CD14-positive monocyte (primary cell): ENCODE results near the gene NDUFS6. TPM values are rescaled to one million over a fixed set of nuclear protein-coding genes. Genes with fewer than 3 reads are reported as not detected.

Experiments
- DNase-seq, 3 donors: peaks; one replicate each; pipeline ENCODE4 v3.0.0-alpha.2; 2011 to 2022
- H2AFZ ChIP-seq: 2 replicates; pipeline ENCODE4 v1.6.0; 2012; ENCODE audit warnings: mild to moderate bottlenecking, low read depth, low read length, inconsistent platforms; ENCODE audit not compliant: insufficient read depth, poor library complexity, severe bottlenecking
- H3K27ac ChIP-seq, 2 donors: 1 replicate in 1 of 2; 2 replicates in 1 of 2; pipeline ENCODE4 v1.5.1; 2012 to 2013; ENCODE audit warnings: low read length in 2 of 2, control low read depth in 1 of 2, inconsistent platforms in 1 of 2, low read depth in 1 of 2, mild to moderate bottlenecking in 1 of 2
- H3K27me3 ChIP-seq, 2 donors: one replicate each; pipeline versions ENCODE4 v1.6.0 to v1.6.1; 2011 to 2013; ENCODE audit warnings: low read length in 2 of 2; ENCODE audit not compliant: control insufficient read depth in 2 of 2, insufficient read depth in 2 of 2
- H3K36me3 ChIP-seq, 2 donors: replicated peaks in 1 of 2; 1 replicate in 1 of 2; 2 replicates in 1 of 2; pipeline versions ENCODE4 v1.5.1 to v1.6.1; 2012 to 2013; ENCODE audit warnings: low read length in 2 of 2, control low read depth in 1 of 2, inconsistent platforms in 1 of 2, mild to moderate bottlenecking in 1 of 2; ENCODE audit not compliant: insufficient read depth in 2 of 2, control insufficient read depth in 1 of 2
- H3K4me1 ChIP-seq, 2 donors: 1 replicate in 1 of 2; 2 replicates in 1 of 2; pipeline versions ENCODE4 v1.5.1 to v1.6.1; 2012 to 2013; ENCODE audit warnings: low read length in 2 of 2, control low read depth in 1 of 2, inconsistent platforms in 1 of 2, mild to moderate bottlenecking in 1 of 2, moderate library complexity in 1 of 2; ENCODE audit not compliant: insufficient read depth in 2 of 2, control insufficient read depth in 1 of 2
- H3K4me2 ChIP-seq: replicated peaks from 2 replicates; pipeline ENCODE3; 2012; ENCODE audit warnings: low read length, moderate library complexity, mild to moderate bottlenecking; ENCODE audit not compliant: poor library complexity, severe bottlenecking; ENCODE audit errors: extremely low read depth
- H3K4me3 ChIP-seq, 3 experiments: fragments of 200-600 bp in 1 of 3; sonication (generic) in 1 of 3; replicated peaks in 1 of 3; 1 replicate in 2 of 3; 2 replicates in 1 of 3; pipeline ENCODE4 v1.5.1; 2011 to 2013; ENCODE audit warnings: low read length in 3 of 3, mild to moderate bottlenecking in 3 of 3, control low read depth in 2 of 3, low read depth in 2 of 3, inconsistent platforms in 1 of 3, moderate library complexity in 1 of 3
- H3K79me2 ChIP-seq: 2 replicates; pipeline ENCODE4 v1.6.0; 2012; ENCODE audit warnings: mild to moderate bottlenecking, control low read depth, inconsistent platforms, low read length, moderate library complexity; ENCODE audit not compliant: insufficient read depth
- H3K9ac ChIP-seq: 2 replicates; pipeline ENCODE4 v1.6.0; 2017; ENCODE audit warnings: low read length, mild to moderate bottlenecking; ENCODE audit not compliant: insufficient read depth, poor library complexity, severe bottlenecking
- H3K9me3 ChIP-seq, 2 donors: replicated peaks in 1 of 2; 1 replicate in 1 of 2; 2 replicates in 1 of 2; pipeline versions ENCODE4 v1.5.1 to v1.6.1; 2012 to 2013; ENCODE audit warnings: low read length in 2 of 2, control low read depth in 1 of 2; ENCODE audit not compliant: control insufficient read depth in 1 of 2, insufficient read depth in 1 of 2
- H4K20me1 ChIP-seq: 2 replicates; pipeline ENCODE4 v1.6.0; 2012; ENCODE audit warnings: mild to moderate bottlenecking, low read length, control low read depth, moderate library complexity; ENCODE audit not compliant: insufficient read depth
- H3K27ac Mint-ChIP-seq, 7 donors: one replicate each; pipeline ENCODE4 v1.8.0; 2020; ENCODE audit warnings: mild to moderate bottlenecking in 7 of 7, mixed read lengths in 7 of 7, moderate library complexity in 6 of 7, inconsistent platforms in 2 of 7
- H3K27me3 Mint-ChIP-seq, 3 donors: one replicate each; pipeline ENCODE4 v1.8.0; 2021 to 2022; ENCODE audit warnings: low read depth in 3 of 3, mild to moderate bottlenecking in 3 of 3, mixed read lengths in 3 of 3, moderate library complexity in 3 of 3, inconsistent platforms in 1 of 3
- H3K36me3 Mint-ChIP-seq, 2 donors: one replicate each; pipeline ENCODE4 v1.8.0; 2020; ENCODE audit warnings: mixed read lengths in 2 of 2, inconsistent platforms in 1 of 2, mild to moderate bottlenecking in 1 of 2
- H3K4me1 Mint-ChIP-seq: one replicate; pipeline ENCODE4 v1.8.0; 2020; ENCODE audit warnings: mild to moderate bottlenecking, mixed read lengths
- H3K4me3 Mint-ChIP-seq, 2 donors: one replicate each; pipeline ENCODE4 v1.8.0; 2020; ENCODE audit warnings: mild to moderate bottlenecking in 2 of 2, mixed read lengths in 2 of 2, moderate library complexity in 1 of 2
- H3K9me3 Mint-ChIP-seq, 7 donors: one replicate each; pipeline ENCODE4 v1.8.0; 2020 to 2022; ENCODE audit warnings: mixed read lengths in 7 of 7, mild to moderate bottlenecking in 6 of 7, moderate library complexity in 6 of 7, inconsistent platforms in 2 of 7
- CTCF ChIP-seq: fragments of 200-600 bp; IDR thresholded peaks from one replicate; pipeline ENCODE4 v1.8.0; 2022; ENCODE audit warnings: antibody characterized with exemption, mild to moderate bottlenecking
- WGBS: methylation state at CpG from one replicate; pipeline ENCODE4 v1.1.5; 2013; ENCODE audit warnings: missing lambda C conversion rate; ENCODE audit not compliant: insufficient coverage; 5-methylcytosine and 5-hydroxymethylcytosine counted together
- intact Hi-C, 2 donors: fragments of 100-400 bp; cut with micrococcal nuclease; formaldehyde crosslinking; loops; one replicate each; pipeline versions ENCODE4 v1.15.0 to v1.15.1; 2023
- polyA plus RNA-seq, 3 donors: library from polyadenylated mRNA; depleted of rRNA in 1 of 3; unstranded in 2 of 3; stranded (reverse) in 1 of 3; fragments of 300-500 nt in 2 of 3; fragments of >200 nt in 1 of 3; fragmentation: Illumina TruSeq in 2 of 3; gene quantifications; 1 replicate in 2 of 3; 2 replicates in 1 of 3; pipeline ENCODE4 v1.2.3, GENCODE V29; 2012 to 2021

NDUFS6 gene
- polyA plus RNA-seq, 3 donors, result 20.5 to 62.3 (median 62.2) TPM

GRCh38 chr5:1830571-1831228, 29.5 kb downstream of the NDUFS6 start:
- Mint-ChIP-seq H3K4me1 (no peaks in the 10 kb centered on the region), H3K27ac (no peak overlapping the region)

GRCh38 chr5:1831257-1831656, 30.1 kb downstream of the NDUFS6 start:
- peaks cover 0 to 2% (median 0%) of the 10 kb centered on the region in 7 donors for H3K9me3 Mint-ChIP-seq
- H4K20me1 ChIP-seq, result no peaks in the 10 kb centered on the region
- no peak overlapping the region for H3K27ac Mint-ChIP-seq
- 91% methylated on average over 8 of the region's 11 CpGs for WGBS
- H3K27me3 Mint-ChIP-seq, result peaks cover 10 to 29% (median 16%) of the 10 kb centered on the region in 3 donors
- TF ChIP-seq CTCF, result no peak
- no peak overlapping the region for H3K9ac ChIP-seq
- no peaks in the 10 kb centered on the region for H3K79me2 ChIP-seq
- peaks cover under 1 to 1% of the 10 kb centered on the region in 2 donors for H3K36me3 Mint-ChIP-seq
- H3K4me1 ChIP-seq, result no peaks in the 10 kb centered on the region
- no peaks in the 10 kb centered on the region for H3K9me3 ChIP-seq
- H3K27ac ChIP-seq, result no peak overlapping the region
- H3K4me2 ChIP-seq, result no peak overlapping the region
- H3K27me3 ChIP-seq, result no peaks in the 10 kb centered on the region
- intact Hi-C loops, result no loop called here
- no peak overlapping the region for H3K4me3 Mint-ChIP-seq
- no peak overlapping the region for H3K4me3 ChIP-seq
- DNase-seq, result no peak
- H2AFZ ChIP-seq, result no peak overlapping the region
- H3K36me3 ChIP-seq, result no peaks in the 10 kb centered on the region
- no peaks in the 10 kb centered on the region for H3K4me1 Mint-ChIP-seq

More at GRCh38 chr5:1830571-1831228, 29.5 kb downstream of the NDUFS6 start:
- H3K9me3 Mint-ChIP-seq, result peaks cover 0 to 2% (median 0%) of the 10 kb centered on the region in 7 donors
- Histone ChIP-seq H3K27ac (no peak overlapping the region), H3K27me3 (no peaks in the 10 kb centered on the region), H2AFZ (no peak overlapping the region), H3K4me2 (no peak overlapping the region), H4K20me1 (no peaks in the 10 kb centered on the region), H3K79me2 (no peaks in the 10 kb centered on the region), H3K36me3 (no peaks in the 10 kb centered on the region), H3K4me1 (no peaks in the 10 kb centered on the region), H3K9ac (no peak overlapping the region), H3K9me3 (no peaks in the 10 kb centered on the region), H3K4me3 (no peak overlapping the region)
- H3K36me3 Mint-ChIP-seq, result peaks cover 6% of the 10 kb centered on the region in 2 donors
- intact Hi-C loops, result no loop called here
- H3K4me3 Mint-ChIP-seq, result no peak overlapping the region
- no peak for TF ChIP-seq CTCF
- no peak for DNase-seq
- peaks cover 10 to 27% (median 16%) of the 10 kb centered on the region in 3 donors for H3K27me3 Mint-ChIP-seq
- WGBS, result 88% methylated on average over 14 of the region's 17 CpGs
